ENCODE results near the gene DDX52. TPM values are rescaled to one million over a fixed set of nuclear protein-coding genes. Genes with fewer than 3 reads are reported as not detected.
"Not testable (repeated sequence)": the region's sequence is repeated elsewhere in the genome, so short reads cannot be mapped to it uniquely, and the experiment has no call there.

The DDX52 gene, protein sequence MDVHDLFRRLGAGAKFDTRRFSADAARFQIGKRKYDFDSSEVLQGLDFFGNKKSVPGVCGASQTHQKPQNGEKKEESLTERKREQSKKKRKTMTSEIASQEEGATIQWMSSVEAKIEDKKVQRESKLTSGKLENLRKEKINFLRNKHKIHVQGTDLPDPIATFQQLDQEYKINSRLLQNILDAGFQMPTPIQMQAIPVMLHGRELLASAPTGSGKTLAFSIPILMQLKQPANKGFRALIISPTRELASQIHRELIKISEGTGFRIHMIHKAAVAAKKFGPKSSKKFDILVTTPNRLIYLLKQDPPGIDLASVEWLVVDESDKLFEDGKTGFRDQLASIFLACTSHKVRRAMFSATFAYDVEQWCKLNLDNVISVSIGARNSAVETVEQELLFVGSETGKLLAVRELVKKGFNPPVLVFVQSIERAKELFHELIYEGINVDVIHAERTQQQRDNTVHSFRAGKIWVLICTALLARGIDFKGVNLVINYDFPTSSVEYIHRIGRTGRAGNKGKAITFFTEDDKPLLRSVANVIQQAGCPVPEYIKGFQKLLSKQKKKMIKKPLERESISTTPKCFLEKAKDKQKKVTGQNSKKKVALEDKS
- total RNA-seq, result 20.6 TPM

DNA sequence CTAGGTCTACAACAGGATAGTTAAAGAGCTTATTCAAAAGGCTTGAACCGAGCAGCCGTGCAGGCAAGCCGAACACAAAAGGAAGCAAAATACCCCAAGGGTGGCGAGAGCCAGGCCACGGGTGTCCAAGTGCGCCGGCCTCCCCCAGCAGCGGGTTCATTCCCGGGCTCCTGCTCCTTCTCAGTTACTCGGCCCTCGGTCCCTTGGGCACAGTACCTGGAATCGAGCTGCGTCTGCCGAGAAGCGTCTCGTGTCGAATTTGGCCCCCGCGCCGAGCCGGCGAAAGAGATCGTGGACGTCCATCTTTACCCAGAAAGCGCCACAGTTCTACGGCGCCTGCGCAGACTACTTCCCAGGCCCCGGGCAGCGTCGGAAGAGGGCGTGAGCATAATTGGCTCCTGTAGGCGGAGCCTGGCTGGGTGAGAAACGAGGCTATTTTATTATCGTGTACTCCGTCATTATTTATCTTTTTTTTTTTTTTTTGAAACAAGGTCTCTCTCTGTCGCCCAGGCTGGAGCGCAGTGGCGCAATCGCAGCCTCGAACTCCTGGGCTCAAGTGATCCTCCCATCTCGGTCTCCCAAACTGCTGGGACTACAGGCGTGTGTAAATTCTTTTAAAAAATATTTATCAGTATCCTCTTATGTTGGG is at the start of gene DDX52:
TSS of gene DDX52 (minus strand) at position 329 of the 649 bp plus-strand sequence. CDS start at position 303, 26 bp downstream.
- peak; percentile 95 for ATAC-seq

DNA sequence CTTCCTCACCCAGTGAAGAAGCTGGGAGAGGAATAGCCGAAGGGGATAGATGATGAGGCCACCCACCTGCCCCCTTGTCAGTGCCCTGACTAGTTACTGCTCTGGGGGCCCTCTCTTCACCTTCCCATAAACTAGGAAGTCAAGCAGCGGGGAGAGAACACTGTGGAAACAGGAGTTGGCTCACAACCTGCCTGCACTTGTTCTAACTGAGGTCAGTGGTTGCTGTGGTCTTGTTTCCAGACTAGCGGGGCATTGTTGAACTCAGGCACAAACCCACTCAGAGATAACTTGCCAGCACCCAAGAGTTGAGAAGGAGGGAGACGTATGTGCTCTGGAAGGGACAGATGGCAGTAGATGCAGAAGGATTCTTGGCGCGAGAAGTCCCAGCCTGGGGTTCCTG is 48.6 kb upstream of the DDX52 start:
- no peak for ATAC-seq

DNA sequence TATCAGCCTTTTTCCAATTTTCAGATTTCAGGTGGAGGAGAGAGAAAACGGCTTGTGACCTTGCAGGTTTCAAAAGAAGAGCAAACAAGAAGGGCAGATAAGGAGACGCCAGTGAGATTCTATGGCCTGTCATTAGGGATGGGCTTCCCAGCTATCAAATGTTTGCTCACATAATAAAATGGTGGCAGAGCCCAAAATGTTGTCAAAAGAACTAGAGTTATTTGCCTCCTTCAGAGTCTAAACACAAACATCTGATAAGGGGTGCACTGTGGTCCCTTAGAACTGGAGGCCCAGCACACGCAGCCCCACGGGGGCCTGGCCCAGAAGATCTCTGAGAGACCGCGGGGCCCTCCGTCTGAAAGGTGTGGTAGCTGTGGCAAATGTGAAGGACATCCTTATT is 46.1 kb upstream of the DDX52 start:
- no peak for ATAC-seq

GRCh38 chr17:37683454-37683984 is 40.3 kb upstream of the DDX52 start:
- no peak for ATAC-seq

DNA sequence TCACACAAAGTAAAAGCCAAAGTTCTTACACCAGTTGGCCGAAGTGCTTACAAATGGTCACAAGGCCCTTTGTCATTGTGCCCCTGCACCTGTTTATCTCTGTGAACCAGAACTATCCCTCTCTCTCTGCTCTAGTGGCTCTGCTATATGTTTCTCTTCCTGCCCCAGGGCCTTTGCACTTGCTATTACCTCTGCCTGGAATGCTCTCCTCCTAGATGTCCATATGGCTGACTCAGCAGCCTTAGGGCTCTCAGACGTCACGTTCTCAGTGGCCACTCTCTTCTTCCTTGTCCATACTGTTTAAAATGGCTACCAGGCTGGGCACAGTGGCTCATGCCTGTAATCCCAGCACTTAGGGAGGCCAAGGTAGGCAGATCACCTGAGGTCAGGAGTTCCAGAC is 38.8 kb upstream of the DDX52 start:
- ATAC-seq, result peak; percentile 43

- ATAC-seq, result not testable (repeated sequence)
These were observed 36.7 kb upstream of the DDX52 start for GRCh38 chr17:37679995-37680394.

DNA sequence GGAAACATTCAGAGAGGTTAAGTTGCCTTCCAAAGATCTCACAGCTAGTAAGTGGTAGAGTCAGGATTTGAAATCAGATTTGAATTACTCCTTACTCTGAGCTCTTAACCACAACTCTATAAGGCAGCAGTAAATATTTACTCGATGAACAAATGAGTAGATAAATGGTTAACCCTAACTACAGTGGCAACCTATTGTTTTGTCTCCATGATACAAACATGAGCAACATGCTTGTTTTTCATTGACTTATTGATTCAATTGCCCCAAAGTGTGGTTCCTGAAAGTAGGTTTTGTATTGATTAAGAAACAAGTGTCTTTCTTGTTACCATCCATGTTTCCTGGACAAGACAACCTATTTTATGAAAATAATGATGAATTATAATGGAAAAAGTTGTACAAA is 34.8 kb upstream of the DDX52 start:
- ATAC-seq, result no peak

DNA sequence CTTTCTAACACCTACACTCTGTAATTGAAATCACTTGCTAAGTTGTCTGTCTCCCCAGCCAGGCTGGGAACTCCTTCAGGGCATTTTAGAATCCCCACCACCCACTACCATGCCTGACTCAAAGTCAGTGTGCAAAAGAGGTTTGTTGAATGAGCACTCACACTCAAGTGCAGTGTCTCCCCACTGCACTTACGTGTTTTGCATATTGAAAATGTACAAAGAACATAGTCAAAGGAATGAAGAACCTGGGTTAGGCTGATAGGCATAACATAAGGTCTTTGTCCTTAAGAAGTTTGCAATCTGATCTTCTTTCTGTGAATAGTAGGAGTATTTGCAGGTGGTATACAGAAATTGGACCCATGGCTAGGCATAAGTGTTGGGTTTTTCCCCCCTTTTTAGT is 33.8 kb upstream of the DDX52 start:
- ATAC-seq, result no peak

DNA sequence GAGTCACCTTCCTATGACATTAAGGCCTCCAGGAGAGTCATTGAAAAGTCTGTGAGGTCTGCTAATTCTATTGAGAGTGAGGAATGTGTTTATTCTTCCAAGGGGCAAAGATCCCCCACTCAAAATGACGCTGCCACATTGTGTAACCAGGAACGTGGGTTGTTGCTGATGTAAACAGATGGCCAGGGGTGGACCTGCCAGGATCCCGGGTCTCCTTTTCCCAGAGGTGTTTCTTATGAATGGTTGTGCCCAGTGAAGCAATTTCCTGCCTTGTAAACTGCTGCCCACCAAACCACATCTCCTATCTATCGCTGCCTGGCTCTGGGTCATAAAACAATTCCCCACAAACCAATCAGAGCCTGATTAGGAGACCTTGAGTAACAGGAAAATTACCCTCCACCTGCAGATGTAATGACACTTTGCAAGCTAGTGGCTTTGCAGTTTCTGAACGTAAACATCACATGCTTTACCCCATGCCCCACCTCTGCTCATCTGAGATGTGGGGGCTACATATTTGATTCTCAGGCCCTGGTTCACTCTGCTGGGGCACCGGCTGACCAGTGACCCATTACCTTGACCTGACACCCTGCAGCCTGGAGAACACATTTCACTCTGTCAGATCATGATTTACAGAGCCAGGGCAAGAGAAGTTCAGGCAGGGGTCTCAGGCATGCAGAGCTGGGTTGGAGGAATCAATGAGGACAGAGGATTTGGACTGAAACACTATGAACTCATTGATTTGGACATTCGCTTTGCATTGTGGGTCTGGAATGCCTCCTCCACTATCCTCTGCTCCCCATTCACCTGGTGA is 33.1 kb upstream of the DDX52 start:
- no peak for ATAC-seq

DNA sequence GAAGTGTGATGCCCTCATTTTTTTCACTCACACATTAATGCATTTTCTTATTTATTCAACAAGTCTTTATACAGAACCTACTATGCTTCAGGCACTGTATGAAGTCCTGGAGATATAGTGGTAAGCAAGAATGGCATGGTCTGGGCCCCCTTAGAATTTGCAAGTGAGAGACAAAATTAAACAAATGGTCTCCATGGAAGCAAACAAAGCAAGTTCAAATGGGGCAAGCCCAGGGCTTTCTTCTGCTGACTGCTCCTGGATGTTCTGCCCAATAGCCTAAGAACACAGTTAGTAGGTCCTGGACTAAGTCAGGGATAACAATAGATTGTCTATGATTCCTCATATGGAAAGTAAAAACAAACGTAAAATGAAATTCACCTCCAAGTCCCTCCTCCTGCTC is 31.3 kb upstream of the DDX52 start:
- ATAC-seq, result no peak

- no peak for ATAC-seq
These were observed 30.1 kb upstream of the DDX52 start for GRCh38 chr17:37673386-37673785.

GRCh38 chr17:37672548-37673078 is 29.4 kb upstream of the DDX52 start:
- ATAC-seq, result no peak

DNA sequence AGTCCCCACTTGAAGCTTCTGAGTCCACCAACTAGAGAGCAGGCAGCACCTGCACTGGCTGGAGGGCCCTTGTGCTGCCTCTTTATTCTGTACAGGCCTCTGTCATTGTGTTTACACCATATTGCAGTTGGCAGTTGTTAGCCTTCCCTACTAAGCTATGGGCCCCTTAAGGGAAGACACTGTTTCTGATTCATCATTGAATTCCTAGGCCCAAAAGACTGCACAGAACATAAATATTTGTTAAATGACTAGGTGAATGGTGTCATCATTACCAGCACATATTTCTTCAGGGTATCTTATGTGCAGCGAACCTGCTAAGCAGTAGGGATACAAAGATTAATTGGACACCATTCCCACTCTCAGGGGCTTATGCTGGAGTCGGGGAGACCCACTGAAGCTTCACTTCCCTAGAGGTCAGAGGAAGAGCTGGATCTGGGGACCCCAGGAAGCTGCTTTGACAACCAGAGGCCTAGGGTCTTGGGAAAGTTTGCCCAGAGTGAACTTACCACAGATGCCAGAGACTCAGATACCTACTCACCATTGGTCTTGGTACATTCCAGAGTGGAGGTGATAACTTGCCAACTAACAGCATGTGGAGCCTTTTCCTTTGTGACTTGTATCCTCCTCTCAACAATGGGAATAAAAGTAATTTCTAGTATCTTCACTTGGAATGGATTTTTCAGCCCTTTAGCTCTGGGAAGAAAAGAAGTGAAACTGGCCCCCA is 28.7 kb upstream of the DDX52 start:
- ATAC-seq, result no peak

- ATAC-seq, result no peak
These were observed 28.0 kb upstream of the DDX52 start for GRCh38 chr17:37671028-37671823.

DNA sequence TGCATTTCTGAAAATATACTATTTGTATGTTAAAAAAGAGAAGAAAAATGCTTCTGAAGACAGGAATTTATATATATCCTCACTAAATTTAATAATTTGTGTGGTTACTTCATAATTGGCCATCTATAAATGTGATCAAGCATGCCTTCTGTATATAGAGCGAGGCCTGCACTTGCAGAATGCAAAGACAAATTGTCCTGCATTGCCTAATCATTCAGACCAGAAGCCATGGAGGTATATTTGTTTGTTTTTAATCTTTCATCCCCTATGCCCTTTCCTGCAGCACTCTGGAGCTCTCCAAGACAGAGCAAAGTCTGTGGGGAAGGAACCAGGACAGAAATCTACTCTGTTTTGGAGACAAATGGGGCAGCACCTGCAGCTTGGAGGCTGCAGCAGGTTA is 23.8 kb upstream of the DDX52 start:
- ATAC-seq, result no peak

DNA sequence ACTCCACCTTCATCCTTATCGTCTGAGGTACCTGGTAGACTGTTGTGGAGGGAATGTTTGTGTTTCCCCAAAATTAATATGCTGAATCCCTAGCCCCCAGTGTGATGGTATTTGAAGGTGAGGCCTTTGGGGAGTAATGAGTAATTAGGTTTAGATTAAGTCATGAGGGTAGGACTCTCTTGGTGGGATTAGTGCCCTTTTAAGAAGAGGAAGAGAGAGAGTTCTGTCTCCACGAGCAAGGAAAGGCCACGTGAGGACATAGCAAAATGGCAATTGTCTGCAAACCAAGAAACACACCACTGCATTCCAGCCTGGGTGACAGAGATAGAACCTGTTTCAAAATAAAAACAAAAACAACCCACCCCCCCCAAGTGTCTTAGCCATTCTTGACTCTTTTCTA is 21.0 kb upstream of the DDX52 start:
- ATAC-seq, result no peak

DNA sequence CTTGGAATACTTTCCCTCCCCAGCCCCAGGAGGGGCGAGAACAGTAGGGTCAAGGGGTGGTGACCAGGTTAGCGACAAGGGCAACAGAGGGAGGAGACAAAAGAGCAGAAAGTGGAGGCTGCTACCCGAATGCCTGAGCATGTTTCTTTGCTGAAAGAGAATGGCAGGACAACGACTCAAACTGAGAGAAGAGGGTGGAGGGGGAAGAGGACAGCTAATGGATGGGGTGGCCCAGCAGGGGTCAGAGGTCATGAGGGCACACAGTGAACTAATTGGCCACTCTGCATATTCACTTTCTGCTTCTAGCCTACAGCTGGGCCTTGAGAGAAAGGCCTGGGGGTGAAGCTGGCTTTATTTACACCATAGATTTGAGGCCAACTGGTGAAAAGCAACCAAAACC is 19.1 kb upstream of the DDX52 start:
- ATAC-seq, result no peak

DNA sequence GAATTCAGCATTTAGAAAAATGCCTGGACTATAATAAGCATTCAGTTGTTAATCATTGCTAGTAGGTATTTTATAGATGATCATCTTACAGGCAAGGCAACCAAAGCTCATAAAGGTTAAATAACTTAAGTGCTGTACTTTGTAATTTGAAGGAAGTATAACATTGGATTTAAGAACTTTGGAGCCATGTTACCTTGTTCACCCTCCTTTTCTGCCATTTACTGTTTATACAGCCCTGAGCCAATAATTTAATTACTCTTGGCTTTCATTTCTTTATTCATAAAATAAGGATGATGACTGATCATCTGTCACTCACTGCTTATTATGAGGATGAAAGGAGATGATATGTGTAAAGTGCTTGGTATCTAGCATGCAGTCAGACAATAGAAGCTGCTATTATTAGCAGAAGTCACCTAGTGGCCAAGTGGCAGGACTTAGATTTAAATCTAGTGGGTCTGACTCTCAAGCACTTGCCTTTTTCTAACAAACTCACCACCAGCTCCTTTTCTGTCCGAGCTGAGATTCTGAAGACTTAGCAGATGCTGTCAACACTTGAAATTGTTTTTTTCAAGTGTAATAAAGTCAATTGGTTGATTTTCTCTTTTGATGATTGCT is 18.3 kb upstream of the DDX52 start:
- no peak for ATAC-seq

- ATAC-seq, result no peak
These were observed 16.7 kb upstream of the DDX52 start for GRCh38 chr17:37659925-37660324.

DNA sequence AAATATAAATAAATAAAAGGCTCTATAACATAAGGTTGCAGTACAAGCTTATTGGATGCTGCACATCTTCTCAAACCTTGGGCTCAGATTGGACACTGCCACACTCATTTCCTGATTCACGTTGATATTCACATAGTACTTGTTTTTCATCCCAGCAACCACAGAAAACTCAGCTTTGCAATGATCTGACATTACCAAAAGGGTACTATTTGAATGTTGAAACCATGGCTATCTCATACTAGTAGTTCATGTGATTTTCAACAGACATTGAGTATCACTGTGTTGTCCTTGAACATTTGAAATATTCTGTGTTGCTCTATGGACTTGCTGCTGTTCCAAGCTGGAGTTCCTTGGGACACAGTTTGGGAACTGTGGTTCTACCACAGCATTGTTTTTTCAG is 14.0 kb upstream of the DDX52 start:
- no peak for ATAC-seq

Measured in esophagus mucosa (tissue), 1 donor.